ENCODE results near the gene RGS12. TPM values are rescaled to one million over a fixed set of nuclear protein-coding genes. Genes with fewer than 3 reads are reported as not detected.

Gene RGS12
- total and polyA plus RNA-seq, 2 experiments from 2014 or later = 8.0 to 19.0 TPM

GRCh38 chr4:3257103-3257555 is 35.7 kb upstream of the RGS12 start:
- H3K27ac Mint-ChIP-seq = no peak overlapping the region
- H3K27me3 Mint-ChIP-seq (ENCODE audit: insufficient read depth, low read depth, poor library complexity) = peaks cover 4% of the 10 kb centered on the region
- Histone ChIP-seq H3K27me3 (ENCODE audit: insufficient read depth) (no peaks in the 10 kb centered on the region), H3K36me3 (ENCODE audit: insufficient read depth) (no peaks in the 10 kb centered on the region), H3K79me2 (replicated peaks; ENCODE audit: insufficient read depth) (no peaks in the 10 kb centered on the region), H4K20me1 (replicated peaks; ENCODE audit: insufficient read depth) (no peaks in the 10 kb centered on the region), H3K9me2 (ENCODE audit: insufficient read depth) (no peaks in the 10 kb centered on the region), H2AFZ (no peak overlapping the region), H3K4me2 (no peak overlapping the region), H3F3A (replicated peaks; ENCODE audit: low read depth) (no peaks in the 10 kb centered on the region), H3K4me3 (no peak overlapping the region), H3K4me1 (ENCODE audit: insufficient read depth) (no peaks in the 10 kb centered on the region), H3K27ac (ENCODE audit: low read depth) (no peak overlapping the region)
- no peaks in the 10 kb centered on the region; the same call in 2 of the 3 replicates for H3K36me3 Mint-ChIP-seq (ENCODE audit: low read depth)
- H3K9me3 Mint-ChIP-seq = no peaks in the 10 kb centered on the region; the same call in 2 of the 3 replicates
- no peak overlapping the region for H3K4me3 Mint-ChIP-seq
- TF ChIP-seq STAT1 (IDR thresholded peaks at IDR 0.05; ENCODE audit: unreplicated experiment) (no peak), NANOG (IDR thresholded peaks at IDR 0.05; ENCODE audit: borderline replicate concordance) (no peak), JUNB (IDR thresholded peaks at IDR 0.05; ENCODE audit: unreplicated experiment) (no peak), EZH2 (IDR thresholded peaks at IDR 0.05; ENCODE audit: low read depth, unreplicated experiment) (no peak), REST (IDR thresholded peaks at IDR 0.05; ENCODE audit: unreplicated experiment) (no peak), ZNF331 (CRISPR knock-in tag; IDR thresholded peaks at IDR 0.05; ENCODE audit: low read depth) (no peak), EZH2phosphoT487 (IDR thresholded peaks at IDR 0.05; ENCODE audit: unreplicated experiment) (no peak), CREB1 (CRISPR knock-in tag; IDR thresholded peaks at IDR 0.05; ENCODE audit: low read depth) (no peak), POLR2AphosphoS5 (IDR thresholded peaks at IDR 0.05; ENCODE audit: low read depth) (no peak), ZNF114 (CRISPR knock-in tag; IDR thresholded peaks at IDR 0.05) (no peak)
- TF ChIP-seq, protein P1, sequence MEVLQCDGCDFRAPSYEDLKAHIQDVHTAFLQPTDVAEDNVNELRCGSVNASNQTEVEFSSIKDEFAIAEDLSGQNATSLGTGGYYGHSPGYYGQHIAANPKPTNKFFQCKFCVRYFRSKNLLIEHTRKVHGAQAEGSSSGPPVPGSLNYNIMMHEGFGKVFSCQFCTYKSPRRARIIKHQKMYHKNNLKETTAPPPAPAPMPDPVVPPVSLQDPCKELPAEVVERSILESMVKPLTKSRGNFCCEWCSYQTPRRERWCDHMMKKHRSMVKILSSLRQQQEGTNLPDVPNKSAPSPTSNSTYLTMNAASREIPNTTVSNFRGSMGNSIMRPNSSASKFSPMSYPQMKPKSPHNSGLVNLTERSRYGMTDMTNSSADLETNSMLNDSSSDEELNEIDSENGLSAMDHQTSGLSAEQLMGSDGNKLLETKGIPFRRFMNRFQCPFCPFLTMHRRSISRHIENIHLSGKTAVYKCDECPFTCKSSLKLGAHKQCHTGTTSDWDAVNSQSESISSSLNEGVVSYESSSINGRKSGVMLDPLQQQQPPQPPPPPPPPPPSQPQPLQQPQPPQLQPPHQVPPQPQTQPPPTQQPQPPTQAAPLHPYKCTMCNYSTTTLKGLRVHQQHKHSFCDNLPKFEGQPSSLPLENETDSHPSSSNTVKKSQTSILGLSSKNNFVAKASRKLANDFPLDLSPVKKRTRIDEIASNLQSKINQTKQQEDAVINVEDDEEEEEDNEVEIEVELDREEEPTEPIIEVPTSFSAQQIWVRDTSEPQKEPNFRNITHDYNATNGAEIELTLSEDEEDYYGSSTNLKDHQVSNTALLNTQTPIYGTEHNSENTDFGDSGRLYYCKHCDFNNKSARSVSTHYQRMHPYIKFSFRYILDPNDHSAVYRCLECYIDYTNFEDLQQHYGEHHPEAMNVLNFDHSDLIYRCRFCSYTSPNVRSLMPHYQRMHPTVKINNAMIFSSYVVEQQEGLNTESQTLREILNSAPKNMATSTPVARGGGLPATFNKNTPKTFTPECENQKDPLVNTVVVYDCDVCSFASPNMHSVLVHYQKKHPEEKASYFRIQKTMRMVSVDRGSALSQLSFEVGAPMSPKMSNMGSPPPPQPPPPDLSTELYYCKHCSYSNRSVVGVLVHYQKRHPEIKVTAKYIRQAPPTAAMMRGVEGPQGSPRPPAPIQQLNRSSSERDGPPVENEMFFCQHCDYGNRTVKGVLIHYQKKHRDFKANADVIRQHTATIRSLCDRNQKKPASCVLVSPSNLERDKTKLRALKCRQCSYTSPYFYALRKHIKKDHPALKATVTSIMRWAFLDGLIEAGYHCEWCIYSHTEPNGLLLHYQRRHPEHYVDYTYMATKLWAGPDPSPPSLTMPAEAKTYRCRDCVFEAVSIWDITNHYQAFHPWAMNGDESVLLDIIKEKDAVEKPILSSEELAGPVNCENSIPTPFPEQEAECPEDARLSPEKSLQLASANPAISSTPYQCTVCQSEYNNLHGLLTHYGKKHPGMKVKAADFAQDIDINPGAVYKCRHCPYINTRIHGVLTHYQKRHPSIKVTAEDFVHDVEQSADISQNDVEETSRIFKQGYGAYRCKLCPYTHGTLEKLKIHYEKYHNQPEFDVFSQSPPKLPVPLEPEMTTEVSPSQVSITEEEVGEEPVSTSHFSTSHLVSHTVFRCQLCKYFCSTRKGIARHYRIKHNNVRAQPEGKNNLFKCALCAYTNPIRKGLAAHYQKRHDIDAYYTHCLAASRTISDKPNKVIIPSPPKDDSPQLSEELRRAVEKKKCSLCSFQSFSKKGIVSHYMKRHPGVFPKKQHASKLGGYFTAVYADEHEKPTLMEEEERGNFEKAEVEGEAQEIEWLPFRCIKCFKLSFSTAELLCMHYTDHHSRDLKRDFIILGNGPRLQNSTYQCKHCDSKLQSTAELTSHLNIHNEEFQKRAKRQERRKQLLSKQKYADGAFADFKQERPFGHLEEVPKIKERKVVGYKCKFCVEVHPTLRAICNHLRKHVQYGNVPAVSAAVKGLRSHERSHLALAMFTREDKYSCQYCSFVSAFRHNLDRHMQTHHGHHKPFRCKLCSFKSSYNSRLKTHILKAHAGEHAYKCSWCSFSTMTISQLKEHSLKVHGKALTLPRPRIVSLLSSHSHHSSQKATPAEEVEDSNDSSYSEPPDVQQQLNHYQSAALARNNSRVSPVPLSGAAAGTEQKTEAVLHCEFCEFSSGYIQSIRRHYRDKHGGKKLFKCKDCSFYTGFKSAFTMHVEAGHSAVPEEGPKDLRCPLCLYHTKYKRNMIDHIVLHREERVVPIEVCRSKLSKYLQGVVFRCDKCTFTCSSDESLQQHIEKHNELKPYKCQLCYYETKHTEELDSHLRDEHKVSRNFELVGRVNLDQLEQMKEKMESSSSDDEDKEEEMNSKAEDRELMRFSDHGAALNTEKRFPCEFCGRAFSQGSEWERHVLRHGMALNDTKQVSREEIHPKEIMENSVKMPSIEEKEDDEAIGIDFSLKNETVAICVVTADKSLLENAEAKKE (CRISPR knock-in tag; IDR thresholded peaks at IDR 0.05) = no peak
- TF ChIP-seq, protein P2, sequence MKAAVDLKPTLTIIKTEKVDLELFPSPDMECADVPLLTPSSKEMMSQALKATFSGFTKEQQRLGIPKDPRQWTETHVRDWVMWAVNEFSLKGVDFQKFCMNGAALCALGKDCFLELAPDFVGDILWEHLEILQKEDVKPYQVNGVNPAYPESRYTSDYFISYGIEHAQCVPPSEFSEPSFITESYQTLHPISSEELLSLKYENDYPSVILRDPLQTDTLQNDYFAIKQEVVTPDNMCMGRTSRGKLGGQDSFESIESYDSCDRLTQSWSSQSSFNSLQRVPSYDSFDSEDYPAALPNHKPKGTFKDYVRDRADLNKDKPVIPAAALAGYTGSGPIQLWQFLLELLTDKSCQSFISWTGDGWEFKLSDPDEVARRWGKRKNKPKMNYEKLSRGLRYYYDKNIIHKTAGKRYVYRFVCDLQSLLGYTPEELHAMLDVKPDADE (IDR thresholded peaks at IDR 0.05) = no peak
- TF ChIP-seq, protein P3, sequence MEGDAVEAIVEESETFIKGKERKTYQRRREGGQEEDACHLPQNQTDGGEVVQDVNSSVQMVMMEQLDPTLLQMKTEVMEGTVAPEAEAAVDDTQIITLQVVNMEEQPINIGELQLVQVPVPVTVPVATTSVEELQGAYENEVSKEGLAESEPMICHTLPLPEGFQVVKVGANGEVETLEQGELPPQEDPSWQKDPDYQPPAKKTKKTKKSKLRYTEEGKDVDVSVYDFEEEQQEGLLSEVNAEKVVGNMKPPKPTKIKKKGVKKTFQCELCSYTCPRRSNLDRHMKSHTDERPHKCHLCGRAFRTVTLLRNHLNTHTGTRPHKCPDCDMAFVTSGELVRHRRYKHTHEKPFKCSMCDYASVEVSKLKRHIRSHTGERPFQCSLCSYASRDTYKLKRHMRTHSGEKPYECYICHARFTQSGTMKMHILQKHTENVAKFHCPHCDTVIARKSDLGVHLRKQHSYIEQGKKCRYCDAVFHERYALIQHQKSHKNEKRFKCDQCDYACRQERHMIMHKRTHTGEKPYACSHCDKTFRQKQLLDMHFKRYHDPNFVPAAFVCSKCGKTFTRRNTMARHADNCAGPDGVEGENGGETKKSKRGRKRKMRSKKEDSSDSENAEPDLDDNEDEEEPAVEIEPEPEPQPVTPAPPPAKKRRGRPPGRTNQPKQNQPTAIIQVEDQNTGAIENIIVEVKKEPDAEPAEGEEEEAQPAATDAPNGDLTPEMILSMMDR (conservative IDR thresholded peaks at IDR 0.05; ENCODE audit: low read depth in 2 of 2) = no peak
- ATAC-seq (no peak), DNase-seq (ENCODE audit: low spot score) (no peak)
- H3K4me1 Mint-ChIP-seq = no peaks in the 10 kb centered on the region; the same call in 2 of the 3 replicates

All from GM23338 (cell line).